OCI-LY3 (cell line): Measurements from ENCODE around the gene RGL3.

Experiments used
- H2AFZ ChIP-seq: fragments of 200-600, 300-600 bp; shearing (Covaris generic); 2 replicates; pipeline ENCODE4 v1.6.0; 2014; ENCODE audit warnings: antibody characterized with exemption, low read depth, low read length
- H3K27ac ChIP-seq: fragments of 200-600, 300-600 bp; sonication (generic); 2 replicates; pipeline ENCODE4 v1.5.1; 2014; ENCODE audit warnings: mild to moderate bottlenecking, low read length, moderate library complexity, mixed read lengths
- H3K27me3 ChIP-seq: fragments of 200-600, 300-600 bp; sonication (generic); 2 replicates; pipeline ENCODE4 v1.6.1; 2014; ENCODE audit warnings: low read depth, low read length, mixed read lengths
- H3K36me3 ChIP-seq: fragments of 200-600, 300-600 bp; sonication (generic); replicated peaks from 2 replicates; pipeline ENCODE3; 2014; ENCODE audit warnings: low read depth, low read length, mixed read lengths
- H3K4me1 ChIP-seq: fragments of 300-600, 200-600 bp; sonication (generic); 2 replicates; pipeline ENCODE4 v1.6.1; 2014; ENCODE audit warnings: low read length, mixed read lengths
- H3K4me2 ChIP-seq: fragments of 200-600, 300-600 bp; sonication (generic); 2 replicates; pipeline ENCODE4 v1.6.1; 2014; ENCODE audit warnings: low read length, mixed read lengths
- H3K4me3 ChIP-seq: fragments of 300-600, 200-600 bp; sonication (generic); 2 replicates; pipeline ENCODE4 v1.5.1; 2014; ENCODE audit warnings: antibody characterized with exemption, mild to moderate bottlenecking, low read length, moderate library complexity
- H3K79me2 ChIP-seq: fragments of 300-600, 200-600 bp; shearing (Covaris generic); 2 replicates; pipeline ENCODE4 v1.6.1; 2014; ENCODE audit warnings: mild to moderate bottlenecking, low read length, mixed read lengths
- H3K9ac ChIP-seq: fragments of 300-600, 200-600 bp; shearing (Covaris generic); 2 replicates; pipeline ENCODE4 v1.6.0; 2014; ENCODE audit warnings: mild to moderate bottlenecking, low read length, moderate library complexity
- H3K9me3 ChIP-seq: fragments of 200-600, 300-600 bp; shearing (Covaris generic); 2 replicates; pipeline ENCODE4 v1.6.1; 2014; ENCODE audit warnings: low read length, mixed read lengths; ENCODE audit not compliant: insufficient read depth
- H4K20me1 ChIP-seq: fragments of 200-600, 300-600 bp; sonication (generic); 2 replicates; pipeline ENCODE4 v1.6.1; 2016; ENCODE audit warnings: low read length, mixed read lengths; ENCODE audit not compliant: insufficient read depth
- CTCF ChIP-seq: fragments of 200-600, 300-600 bp; sonication (generic); IDR thresholded peaks from 2 replicates; pipeline ENCODE4 v1.5.1; 2014; ENCODE audit warnings: antibody characterized with exemption, low read length, low read depth
- EZH2phosphoT487 ChIP-seq: fragments of 200-600 bp; shearing (Covaris generic); IDR thresholded peaks from 2 replicates; pipeline ENCODE4 v1.6.1; 2018; ENCODE audit warnings: antibody characterized with exemption, mixed run types, low read depth

RGL3 gene

DNA sequence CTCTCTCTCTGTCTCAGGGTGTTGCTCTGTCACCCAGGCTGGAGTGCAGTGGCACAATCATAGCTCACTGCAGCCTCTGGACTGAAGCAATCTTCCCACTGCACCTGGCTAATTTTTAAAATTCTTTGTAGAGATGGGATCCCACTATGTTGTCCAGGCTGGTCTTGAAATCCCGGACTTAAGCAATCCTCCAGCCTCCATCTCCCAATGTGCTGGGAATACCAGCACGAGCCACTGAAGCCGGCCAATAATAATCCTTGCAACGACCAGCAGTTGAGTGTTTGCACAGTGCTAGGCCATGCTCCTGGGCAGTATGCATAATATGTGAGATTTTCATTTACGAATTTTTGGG, 34.4 kb downstream of the RGL3 start:
- no peaks in the 10 kb centered on the region for H4K20me1 ChIP-seq
- H3K9ac ChIP-seq = no peak overlapping the region
- H3K4me3 ChIP-seq = no peak overlapping the region
- H3K9me3 ChIP-seq = no peaks in the 10 kb centered on the region
- no peaks in the 10 kb centered on the region for H3K27me3 ChIP-seq
- H3K36me3 ChIP-seq = no peaks in the 10 kb centered on the region
- no peak overlapping the region for H2AFZ ChIP-seq
- peaks cover 11% of the 10 kb centered on the region for H3K4me1 ChIP-seq
- H3K27ac ChIP-seq = no peak overlapping the region
- TF ChIP-seq EZH2phosphoT487 (no peak), CTCF (no peak)
- no peak overlapping the region for H3K4me2 ChIP-seq
- H3K79me2 ChIP-seq = peaks cover 5% of the 10 kb centered on the region; the same call in 1 of the 2 replicates

GRCh38 chr19:11383706-11384048, 35.4 kb downstream of the RGL3 start:
- Histone ChIP-seq H3K4me3 (peak overlapping the region; percentile 72), H3K9me3 (no peaks in the 10 kb centered on the region), H3K27me3 (no peaks in the 10 kb centered on the region), H3K36me3 (no peaks in the 10 kb centered on the region), H3K9ac (peak overlapping the region; percentile 28; the same call in 1 of the 2 replicates), H2AFZ (0 out of 2 replicates have a peak overlapping the region, but pooled peaks have one; percentile 26), H3K4me2 (peak overlapping the region; percentile 75), H3K4me1 (peaks cover 11% of the 10 kb centered on the region), H4K20me1 (no peaks in the 10 kb centered on the region), H3K79me2 (peaks cover 5% of the 10 kb centered on the region; the same call in 1 of the 2 replicates), H3K27ac (no peak overlapping the region)
- TF ChIP-seq EZH2phosphoT487 (no peak), CTCF (no peak)

- Histone ChIP-seq H3K4me3 (peak overlapping the region; percentile 72), H4K20me1 (no peaks in the 10 kb centered on the region), H2AFZ (peak overlapping the region; percentile 28; the same call in 1 of the 2 replicates), H3K36me3 (no peaks in the 10 kb centered on the region), H3K4me1 (peaks cover 11% of the 10 kb centered on the region), H3K4me2 (peak overlapping the region; percentile 75), H3K79me2 (peaks cover 5% of the 10 kb centered on the region; the same call in 1 of the 2 replicates), H3K27ac (no peak overlapping the region), H3K27me3 (no peaks in the 10 kb centered on the region), H3K9ac (peak overlapping the region; percentile 28; the same call in 1 of the 2 replicates), H3K9me3 (no peaks in the 10 kb centered on the region)
- TF ChIP-seq CTCF = peak; percentile 52
- no peak for TF ChIP-seq EZH2phosphoT487
Observed at GRCh38 chr19:11382898-11383705, 36.0 kb downstream of the RGL3 start.

DNA sequence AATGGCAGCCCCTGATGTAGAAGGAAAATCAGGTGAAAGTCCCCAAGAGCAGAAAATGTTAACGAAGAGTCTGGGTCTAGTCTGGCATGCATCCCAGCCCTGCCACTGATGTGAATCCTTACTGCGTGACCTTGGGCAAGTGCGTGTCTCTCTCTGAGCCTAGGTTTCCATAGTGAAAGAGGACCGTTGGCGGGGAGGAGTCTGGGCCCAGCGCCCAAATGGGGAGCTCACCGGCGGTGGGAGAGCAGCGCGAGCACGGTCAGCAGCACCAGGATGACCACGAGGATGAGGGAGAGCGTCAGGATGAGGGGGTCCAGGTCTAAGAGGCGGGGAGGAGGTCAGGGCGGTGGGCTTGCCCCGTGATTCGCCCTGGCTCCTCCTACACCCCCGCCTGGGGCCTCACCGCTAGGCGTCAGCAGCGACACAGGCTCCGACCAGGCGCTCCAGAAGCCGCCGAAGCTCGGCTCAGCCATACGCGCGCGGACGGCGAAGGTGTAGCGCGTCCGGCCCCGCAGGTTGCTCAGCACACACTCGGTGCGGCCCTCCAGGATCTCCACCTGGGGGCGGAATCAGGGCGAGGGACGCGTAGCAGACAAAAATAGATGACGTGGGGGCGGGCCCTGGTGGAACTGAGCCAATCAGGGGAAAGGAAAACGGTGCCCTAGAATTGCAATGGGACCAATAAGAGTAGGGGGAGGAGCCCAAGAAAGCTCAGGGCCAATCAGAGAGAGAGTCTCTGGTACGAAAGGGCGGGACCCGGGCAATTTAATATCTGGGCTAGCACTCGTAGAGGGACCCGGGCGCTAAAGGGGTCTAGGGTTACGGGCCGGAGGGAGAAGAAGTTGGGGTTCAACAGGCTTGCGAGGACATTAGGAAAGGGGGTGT, 38.2 kb downstream of the RGL3 start:
- Histone ChIP-seq H3K27ac (peak overlapping the region; percentile 68), H3K36me3 (peaks cover 6% of the 10 kb centered on the region), H3K27me3 (no peaks in the 10 kb centered on the region), H3K9ac (peak overlapping the region; percentile 78), H3K4me2 (peak overlapping the region; percentile 89), H4K20me1 (no peaks in the 10 kb centered on the region), H3K4me3 (peak overlapping the region; percentile 82), H3K9me3 (no peaks in the 10 kb centered on the region), H2AFZ (peak overlapping the region; percentile 91), H3K79me2 (peaks cover 7% of the 10 kb centered on the region), H3K4me1 (peaks cover 21% of the 10 kb centered on the region)
- TF ChIP-seq EZH2phosphoT487 (no peak), CTCF (peak; percentile 80)
